Measurements from ENCODE around the gene KCNG2. TPM values are rescaled to one million over a fixed set of nuclear protein-coding genes. Genes with fewer than 3 reads are reported as not detected.

The KCNG2 gene
- total and polyA plus RNA-seq, 10 of the 15 experiments (the other 5 are each of a cell fraction or from before 2014, with no cell fraction given) = 0.20 to 0.23 TPM; not detected in 8

DNA sequence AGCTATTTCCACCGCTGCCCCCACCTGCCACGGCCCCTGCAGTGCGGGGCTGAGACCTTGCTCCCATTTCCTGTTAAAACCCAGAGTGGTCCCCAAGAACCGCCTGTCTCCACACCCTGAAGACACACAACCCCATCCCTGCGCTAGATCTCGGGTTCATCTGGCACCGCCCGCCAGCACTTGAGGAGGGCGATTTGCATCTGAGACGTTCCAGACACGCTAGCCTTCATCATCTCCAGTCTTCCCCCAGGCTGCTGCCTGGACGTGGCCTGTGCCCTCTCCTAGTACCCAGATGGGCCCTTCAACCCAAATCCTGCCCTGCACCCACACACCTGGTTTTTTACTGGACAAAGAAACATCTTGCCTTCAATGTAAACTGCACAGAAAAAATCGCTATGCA is 103.9 kb downstream of the KCNG2 start:
- DNase-seq (ENCODE audit: low read depth, low spot score) (no peak), ATAC-seq (no peak), FAIRE-seq (no peak)
- no peak overlapping the region for H3K4me3 ChIP-seq
- H3K36me3 ChIP-seq (ENCODE audit: control insufficient read depth in 2 of 2, insufficient read depth in 2 of 2, low read length in 1 of 2) = peaks cover 0 to 8% of the 10 kb centered on the region in 2 experiments; a peak in 2 of 4 replicates
- H4K20me1 ChIP-seq (ENCODE audit: control insufficient read depth, insufficient read depth) = no peaks in the 10 kb centered on the region
- in situ Hi-C loops (cut with MboI) = no loop called here
- no peak overlapping the region for H3K27ac ChIP-seq (ENCODE audit: control insufficient read depth, insufficient read depth)
- H3K79me2 ChIP-seq (ENCODE audit: control insufficient read depth, insufficient read depth, low read length) = no peaks in the 10 kb centered on the region
- H3K9ac ChIP-seq (ENCODE audit: control insufficient read depth, insufficient read depth, low read length) = no peak overlapping the region
- H3K4me2 ChIP-seq (ENCODE audit: control insufficient read depth, insufficient read depth) = no peak overlapping the region
- ChIA-PET RAD21 (ENCODE audit: unreplicated experiment) (no interaction called here), CTCF (no interaction called here), SMC1A (ENCODE audit: uncharacterized antibody, unreplicated experiment) (no interaction called here), POLR2A (no interaction called here)
- intact Hi-C loops (cut with micrococcal nuclease; ENCODE audit: unreplicated experiment) = no loop called here
- no TSS peak for BruUV-seq (replicated peaks)
- WGBS (ENCODE audit: insufficient coverage, insufficient replicate concordance, low lambda C conversion rate, missing lambda C conversion rate) = 97% methylated on average over 12 of the region's 13 CpGs
- H3K27me3 ChIP-seq (replicated peaks in 1 of 2; ENCODE audit: control insufficient read depth in 2 of 2, insufficient read depth in 2 of 2, low read length in 1 of 2) = no peaks in the 10 kb centered on the region
- H3K4me1 ChIP-seq (ENCODE audit: control insufficient read depth, insufficient read depth, low read length) = peaks cover 2% of the 10 kb centered on the region; the same call in 1 of the 2 replicates
- peaks cover 7% of the 10 kb centered on the region; the same call in 1 of the 3 replicates for H3K9me3 ChIP-seq (replicated peaks; ENCODE audit: control insufficient read depth, insufficient read depth, low read length)
- no peak overlapping the region for H2AFZ ChIP-seq (ENCODE audit: control insufficient read depth, low read depth, low read length)
- TF ChIP-seq ATF2 (IDR thresholded peaks at IDR 0.05; ENCODE audit: low read length) (no peak), NFYB (IDR thresholded peaks at IDR 0.05; ENCODE audit: insufficient read depth, low read depth, low read length) (no peak), IRF4 (IDR thresholded peaks at IDR 0.05; ENCODE audit: low read depth, low read length) (no peak), BMI1 (IDR thresholded peaks at IDR 0.05; ENCODE audit: borderline replicate concordance) (no peak), STAT3 (IDR thresholded peaks at IDR 0.05; ENCODE audit: low read depth, low read length) (no peak), SUZ12 (IDR thresholded peaks at IDR 0.05; ENCODE audit: unreplicated experiment) (no peak), SP1 (IDR thresholded peaks at IDR 0.05; ENCODE audit: low read depth, low read length) (no peak), CBX5 (IDR thresholded peaks at IDR 0.05; ENCODE audit: low read depth) (no peak), ZNF207 (IDR thresholded peaks at IDR 0.05; ENCODE audit: borderline replicate concordance) (no peak), TCF12 (IDR thresholded peaks at IDR 0.05; ENCODE audit: low read depth, low read length) (no peak), GATAD2B (conservative IDR thresholded peaks at IDR 0.05; ENCODE audit: low read depth) (no peak), ZZZ3 (IDR thresholded peaks at IDR 0.05; ENCODE audit: control insufficient read depth, insufficient read length, low read depth) (no peak)
- TF ChIP-seq, protein P1, sequence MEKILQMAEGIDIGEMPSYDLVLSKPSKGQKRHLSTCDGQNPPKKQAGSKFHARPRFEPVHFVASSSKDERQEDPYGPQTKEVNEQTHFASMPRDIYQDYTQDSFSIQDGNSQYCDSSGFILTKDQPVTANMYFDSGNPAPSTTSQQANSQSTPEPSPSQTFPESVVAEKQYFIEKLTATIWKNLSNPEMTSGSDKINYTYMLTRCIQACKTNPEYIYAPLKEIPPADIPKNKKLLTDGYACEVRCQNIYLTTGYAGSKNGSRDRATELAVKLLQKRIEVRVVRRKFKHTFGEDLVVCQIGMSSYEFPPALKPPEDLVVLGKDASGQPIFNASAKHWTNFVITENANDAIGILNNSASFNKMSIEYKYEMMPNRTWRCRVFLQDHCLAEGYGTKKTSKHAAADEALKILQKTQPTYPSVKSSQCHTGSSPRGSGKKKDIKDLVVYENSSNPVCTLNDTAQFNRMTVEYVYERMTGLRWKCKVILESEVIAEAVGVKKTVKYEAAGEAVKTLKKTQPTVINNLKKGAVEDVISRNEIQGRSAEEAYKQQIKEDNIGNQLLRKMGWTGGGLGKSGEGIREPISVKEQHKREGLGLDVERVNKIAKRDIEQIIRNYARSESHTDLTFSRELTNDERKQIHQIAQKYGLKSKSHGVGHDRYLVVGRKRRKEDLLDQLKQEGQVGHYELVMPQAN (conservative IDR thresholded peaks at IDR 0.05) = no peak
- TF ChIP-seq, protein P2, sequence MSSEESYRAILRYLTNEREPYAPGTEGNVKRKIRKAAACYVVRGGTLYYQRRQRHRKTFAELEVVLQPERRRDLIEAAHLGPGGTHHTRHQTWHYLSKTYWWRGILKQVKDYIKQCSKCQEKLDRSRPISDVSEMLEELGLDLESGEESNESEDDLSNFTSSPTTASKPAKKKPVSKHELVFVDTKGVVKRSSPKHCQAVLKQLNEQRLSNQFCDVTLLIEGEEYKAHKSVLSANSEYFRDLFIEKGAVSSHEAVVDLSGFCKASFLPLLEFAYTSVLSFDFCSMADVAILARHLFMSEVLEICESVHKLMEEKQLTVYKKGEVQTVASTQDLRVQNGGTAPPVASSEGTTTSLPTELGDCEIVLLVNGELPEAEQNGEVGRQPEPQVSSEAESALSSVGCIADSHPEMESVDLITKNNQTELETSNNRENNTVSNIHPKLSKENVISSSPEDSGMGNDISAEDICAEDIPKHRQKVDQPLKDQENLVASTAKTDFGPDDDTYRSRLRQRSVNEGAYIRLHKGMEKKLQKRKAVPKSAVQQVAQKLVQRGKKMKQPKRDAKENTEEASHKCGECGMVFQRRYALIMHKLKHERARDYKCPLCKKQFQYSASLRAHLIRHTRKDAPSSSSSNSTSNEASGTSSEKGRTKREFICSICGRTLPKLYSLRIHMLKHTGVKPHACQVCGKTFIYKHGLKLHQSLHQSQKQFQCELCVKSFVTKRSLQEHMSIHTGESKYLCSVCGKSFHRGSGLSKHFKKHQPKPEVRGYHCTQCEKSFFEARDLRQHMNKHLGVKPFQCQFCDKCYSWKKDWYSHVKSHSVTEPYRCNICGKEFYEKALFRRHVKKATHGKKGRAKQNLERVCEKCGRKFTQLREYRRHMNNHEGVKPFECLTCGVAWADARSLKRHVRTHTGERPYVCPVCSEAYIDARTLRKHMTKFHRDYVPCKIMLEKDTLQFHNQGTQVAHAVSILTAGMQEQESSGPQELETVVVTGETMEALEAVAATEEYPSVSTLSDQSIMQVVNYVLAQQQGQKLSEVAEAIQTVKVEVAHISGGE (CRISPR knock-in tag; IDR thresholded peaks at IDR 0.05) = no peak
- TF ChIP-seq, protein P3, sequence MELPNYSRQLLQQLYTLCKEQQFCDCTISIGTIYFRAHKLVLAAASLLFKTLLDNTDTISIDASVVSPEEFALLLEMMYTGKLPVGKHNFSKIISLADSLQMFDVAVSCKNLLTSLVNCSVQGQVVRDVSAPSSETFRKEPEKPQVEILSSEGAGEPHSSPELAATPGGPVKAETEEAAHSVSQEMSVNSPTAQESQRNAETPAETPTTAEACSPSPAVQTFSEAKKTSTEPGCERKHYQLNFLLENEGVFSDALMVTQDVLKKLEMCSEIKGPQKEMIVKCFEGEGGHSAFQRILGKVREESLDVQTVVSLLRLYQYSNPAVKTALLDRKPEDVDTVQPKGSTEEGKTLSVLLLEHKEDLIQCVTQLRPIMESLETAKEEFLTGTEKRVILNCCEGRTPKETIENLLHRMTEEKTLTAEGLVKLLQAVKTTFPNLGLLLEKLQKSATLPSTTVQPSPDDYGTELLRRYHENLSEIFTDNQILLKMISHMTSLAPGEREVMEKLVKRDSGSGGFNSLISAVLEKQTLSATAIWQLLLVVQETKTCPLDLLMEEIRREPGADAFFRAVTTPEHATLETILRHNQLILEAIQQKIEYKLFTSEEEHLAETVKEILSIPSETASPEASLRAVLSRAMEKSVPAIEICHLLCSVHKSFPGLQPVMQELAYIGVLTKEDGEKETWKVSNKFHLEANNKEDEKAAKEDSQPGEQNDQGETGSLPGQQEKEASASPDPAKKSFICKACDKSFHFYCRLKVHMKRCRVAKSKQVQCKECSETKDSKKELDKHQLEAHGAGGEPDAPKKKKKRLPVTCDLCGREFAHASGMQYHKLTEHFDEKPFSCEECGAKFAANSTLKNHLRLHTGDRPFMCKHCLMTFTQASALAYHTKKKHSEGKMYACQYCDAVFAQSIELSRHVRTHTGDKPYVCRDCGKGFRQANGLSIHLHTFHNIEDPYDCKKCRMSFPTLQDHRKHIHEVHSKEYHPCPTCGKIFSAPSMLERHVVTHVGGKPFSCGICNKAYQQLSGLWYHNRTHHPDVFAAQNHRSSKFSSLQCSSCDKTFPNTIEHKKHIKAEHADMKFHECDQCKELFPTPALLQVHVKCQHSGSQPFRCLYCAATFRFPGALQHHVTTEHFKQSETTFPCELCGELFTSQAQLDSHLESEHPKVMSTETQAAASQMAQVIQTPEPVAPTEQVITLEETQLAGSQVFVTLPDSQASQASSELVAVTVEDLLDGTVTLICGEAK (IDR thresholded peaks at IDR 0.05; ENCODE audit: borderline replicate concordance) = no peak

All from GM12878 (cell line).